ENCODE results near the gene OTOP2. TPM values are rescaled to one million over a fixed set of nuclear protein-coding genes. Genes with fewer than 3 reads are reported as not detected.

Gene OTOP2
- total and polyA plus RNA-seq, 2 of the 4 experiments (the other 2 are of a cell fraction): not detected

DNA sequence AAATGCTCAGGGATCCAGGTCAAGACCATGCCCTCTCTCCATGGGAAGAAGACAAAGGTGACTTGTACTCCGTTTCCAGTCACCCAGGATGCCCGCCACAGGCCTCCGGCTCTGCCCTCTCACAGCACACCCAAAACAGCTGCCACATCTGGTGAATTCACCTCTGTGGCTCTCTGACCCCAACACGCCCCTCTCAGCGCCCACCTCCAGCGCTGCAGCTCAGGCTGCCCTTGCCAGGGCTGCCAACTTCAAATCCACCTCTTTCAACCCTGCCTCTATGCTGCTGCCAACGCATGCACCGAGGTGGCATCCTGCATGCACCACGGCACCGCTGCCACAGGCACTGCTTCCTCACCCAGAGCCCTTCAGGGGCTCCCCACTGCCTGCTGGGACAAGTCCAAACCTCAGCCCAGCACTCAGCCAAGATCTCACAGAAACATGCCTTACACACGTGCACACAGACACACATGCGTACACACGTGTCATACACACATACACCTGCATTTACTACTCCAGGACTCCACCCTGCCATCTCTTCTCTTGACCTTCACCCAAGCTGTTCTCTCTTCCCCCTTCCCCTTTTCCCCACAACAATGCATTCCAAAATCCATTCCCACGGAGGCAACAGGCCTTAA is 41.0 kb downstream of the OTOP2 start:
- no peaks in the 10 kb centered on the region for H3K9me3 ChIP-seq (ENCODE audit: control insufficient read depth, insufficient read depth, low read length)
- intact Hi-C loops (cut with micrococcal nuclease) (loop anchor here (5.0 kb wide), 1 partner anchor 82 kb away; the partner anchor contains the start of genes ATP5PD and KCTD2), in situ Hi-C loops (cut with MboI; ENCODE audit: low sequenced_read_pairs) (loop anchor here (10.0 kb wide), 1 partner anchor 240 kb away; the partner anchor contains the start of gene NUP85), dilution Hi-C loops (cut with HindIII; ENCODE audit: low sequenced_read_pairs, unreplicated experiment) (no loop called here)
- no peak for ATAC-seq (ENCODE audit: low read depth)
- no peaks in the 10 kb centered on the region for H4K20me1 ChIP-seq (ENCODE audit: insufficient read depth, low read length)
- no peaks in the 10 kb centered on the region for H3K9me1 ChIP-seq (ENCODE audit: insufficient read depth, low read length)
- H2AK5ac ChIP-seq (ENCODE audit: low read depth, low read length): no peak overlapping the region
- no peak overlapping the region for H2BK15ac ChIP-seq (ENCODE audit: low read depth, low read length)
- no peak overlapping the region for H3K4ac ChIP-seq (ENCODE audit: low read depth, low read length)
- no peaks in the 10 kb centered on the region for H3K79me1 ChIP-seq (ENCODE audit: low read depth in 1 of 2, low read length in 2 of 2)
- H4K5ac ChIP-seq (ENCODE audit: low read depth, low read length): no peak overlapping the region
- H3K36me3 ChIP-seq (ENCODE audit: control insufficient read depth, insufficient read depth, low read length): no peaks in the 10 kb centered on the region
- H2AFZ ChIP-seq (replicated peaks; ENCODE audit: low read length, poor library complexity): no peak overlapping the region
- 66% methylated on average over 12 of the region's 14 CpGs; no CpG with 5 or more reads in 1 of the 2 experiments for WGBS, 2 experiments (ENCODE audit: extremely low coverage in 2 of 2, insufficient read length in 1 of 2)
- no peak overlapping the region for H3K27ac ChIP-seq (ENCODE audit: insufficient read depth, low read length)
- H3K27me3 ChIP-seq (ENCODE audit: control insufficient read depth, insufficient read depth, low read length): peaks cover 8% of the 10 kb centered on the region
- H3K4me1 ChIP-seq (ENCODE audit: control insufficient read depth, insufficient read depth, low read length): 0 out of 2 replicates have a peak, but pooled peaks cover 1% of the 10 kb centered on the region
- no peak overlapping the region for H2BK120ac ChIP-seq (ENCODE audit: low read depth, low read length)
- no peak overlapping the region for H4K91ac ChIP-seq (ENCODE audit: insufficient read depth, low read depth, low read length)
- H3K56ac ChIP-seq (ENCODE audit: extremely low read depth, insufficient read depth, low read length): no peak overlapping the region
- H2BK5ac ChIP-seq (ENCODE audit: low read depth, low read length, poor library complexity, severe bottlenecking): no peak overlapping the region
- ChIA-PET CTCF (no interaction called here), POLR2A (ENCODE audit: unreplicated experiment) (no interaction called here)
- no peak overlapping the region for H3K9ac ChIP-seq (ENCODE audit: low read depth, low read length)
- no peak overlapping the region for H3K14ac ChIP-seq (replicated peaks; ENCODE audit: low read depth, low read length)
- H3K18ac ChIP-seq (ENCODE audit: low read depth, low read length): no peak overlapping the region
- no peak overlapping the region for H3K23ac ChIP-seq (ENCODE audit: low read depth, low read length)
- no peak for TF ChIP-seq USF2 (IDR thresholded peaks at IDR 0.05; ENCODE audit: low read depth, low read length)
- TF ChIP-seq CHD1 (IDR thresholded peaks at IDR 0.05; ENCODE audit: low read depth, low read length): no peak
- TF ChIP-seq POLR2A (IDR thresholded peaks at IDR 0.05; ENCODE audit: low read depth, low read length): no peak
- no peak for TF ChIP-seq CTCF (conservative IDR thresholded peaks at IDR 0.05; ENCODE audit: low read depth, low read length)
- no peak for TF ChIP-seq RCOR1 (IDR thresholded peaks at IDR 0.05; ENCODE audit: insufficient replicate concordance, low read length)
- H2BK20ac ChIP-seq (ENCODE audit: low read depth, low read length): no peak overlapping the region
- BruUV-seq (replicated peaks): no TSS peak
- no peak overlapping the region for H4K8ac ChIP-seq (ENCODE audit: low read depth in 2 of 2, low read length in 2 of 2)
- H3K4me2 ChIP-seq (ENCODE audit: low read depth, low read length): no peak overlapping the region
- H2AK9ac ChIP-seq (replicated peaks; ENCODE audit: low read depth, low read length, poor library complexity): no peak overlapping the region
- DNase-seq: no peak
- no peak overlapping the region for H3K4me3 ChIP-seq (ENCODE audit: insufficient read depth, low read depth, low read length)

Measured in IMR-90 (cell line).